SU-DHL-6 (cell line): ENCODE data around the gene GMCL1.

Source experiments
- CTCF ChIP-seq: fragments of 200-600 bp; sonication (generic); IDR thresholded peaks from one replicate; pipeline ENCODE4 v1.5.1; 2017; ENCODE audit warnings: antibody characterized with exemption, mild to moderate bottlenecking, low read length, moderate library complexity; ENCODE audit not compliant: insufficient read depth, poor library complexity, severe bottlenecking
- EZH2phosphoT487 ChIP-seq: fragments of 200-600 bp; sonication (generic), shearing (Covaris generic); conservative IDR thresholded peaks from 2 replicates; pipeline ENCODE4 v1.6.1; 2018; ENCODE audit warnings: mild to moderate bottlenecking, antibody characterized with exemption, low read length, moderate library complexity, mixed read lengths

GRCh38 chr2:69797235-69797634, 32.2 kb upstream of the GMCL1 start:
- TF ChIP-seq CTCF: no peak
- no peak for TF ChIP-seq EZH2phosphoT487
